Natural killer cell treated with Interleukin-12 subunit alpha and Interleukin-12 subunit beta and Interleukin-15 and Interleukin-18, amount 100 ng/mL, for 72 hours (primary cell): ENCODE results near the gene SLC66A2. TPM values are rescaled to one million over a fixed set of nuclear protein-coding genes. Genes with fewer than 3 reads are reported as not detected.
"Not testable (repeated sequence)": the region's sequence is repeated elsewhere in the genome, so short reads cannot be mapped to it uniquely, and the experiment has no call there.

Source experiments
- ATAC-seq, 2 donors: fragments of 150-1000 bp; cut with Tn5 transposase in 1 of 2; sonication (Bioruptor Pico), chemical (Tn5 transposase) in 1 of 2; 2 replicates each; pipeline ENCODE4 v1.10.0; 2021
- DNase-seq: peaks from one replicate; pipeline ENCODE4 v3.0.0; 2022; ENCODE audit warnings: low spot score
- H3K27ac Mint-ChIP-seq, 2 donors: 1 replicate in 1 of 2; 2 replicates in 1 of 2; pipeline ENCODE4 v1.8.0; 2022; ENCODE audit warnings: mixed read lengths in 2 of 2, mild to moderate bottlenecking in 1 of 2, moderate library complexity in 1 of 2
- H3K27me3 Mint-ChIP-seq, 2 donors: 1 replicate in 1 of 2; 2 replicates in 1 of 2; pipeline ENCODE4 v1.8.0; 2022; ENCODE audit warnings: mixed read lengths in 2 of 2
- H3K36me3 Mint-ChIP-seq: one replicate; pipeline ENCODE4 v1.8.0; 2022; ENCODE audit warnings: mixed read lengths
- H3K4me1 Mint-ChIP-seq, 2 donors: 1 replicate in 1 of 2; 2 replicates in 1 of 2; pipeline ENCODE4 v1.8.0; 2022; ENCODE audit warnings: low read depth in 2 of 2, mixed read lengths in 2 of 2, mild to moderate bottlenecking in 1 of 2
- H3K4me3 Mint-ChIP-seq: one replicate; pipeline ENCODE4 v1.8.0; 2022; ENCODE audit warnings: mixed read lengths
- H3K9me3 Mint-ChIP-seq: 2 replicates; pipeline ENCODE4 v1.8.0; 2022; ENCODE audit warnings: mixed read lengths
- total RNA-seq, 2 donors: library from RNA; stranded (reverse); gene quantifications; one replicate each; pipeline ENCODE4 v1.2.3, GENCODE V29; 2022

The SLC66A2 gene
- total RNA-seq, 2 donors from 2014 or later, result 23.8 to 28.1 TPM

- Mint-ChIP-seq H3K4me3 (no peak overlapping the region), H3K27me3 (no peaks in the 10 kb centered on the region), H3K36me3 (no peaks in the 10 kb centered on the region), H3K27ac (no peak overlapping the region), H3K4me1 (no peaks in the 10 kb centered on the region), H3K9me3 (no peaks in the 10 kb centered on the region)
- no peak for DNase-seq
- no peak for ATAC-seq
These were observed 81.0 kb downstream of the SLC66A2 start for GRCh38 chr18:79870301-79871025.

- no peak overlapping the region for H3K4me3 Mint-ChIP-seq
- no peaks in the 10 kb centered on the region for H3K36me3 Mint-ChIP-seq
- no peak overlapping the region for H3K27ac Mint-ChIP-seq
- DNase-seq (no peak), ATAC-seq (peak in 1 of 2 donors; percentile 8)
- H3K9me3 Mint-ChIP-seq, result no peaks in the 10 kb centered on the region
- H3K4me1 Mint-ChIP-seq, result no peaks in the 10 kb centered on the region
- H3K27me3 Mint-ChIP-seq, result no peaks in the 10 kb centered on the region
These were observed 81.7 kb downstream of the SLC66A2 start for GRCh38 chr18:79869591-79870300.

GRCh38 chr18:79868811-79869541, 82.5 kb downstream of the SLC66A2 start:
- DNase-seq, result no peak
- Mint-ChIP-seq H3K27ac (no peak overlapping the region), H3K27me3 (no peaks in the 10 kb centered on the region), H3K36me3 (no peaks in the 10 kb centered on the region), H3K4me1 (no peaks in the 10 kb centered on the region), H3K9me3 (no peaks in the 10 kb centered on the region), H3K4me3 (no peak overlapping the region)
- no peak for ATAC-seq

- no peak for ATAC-seq
- no peak overlapping the region for H3K4me3 Mint-ChIP-seq
- DNase-seq, result no peak
- no peaks in the 10 kb centered on the region for H3K36me3 Mint-ChIP-seq
- no peak overlapping the region for H3K27ac Mint-ChIP-seq
- H3K27me3 Mint-ChIP-seq, result no peaks in the 10 kb centered on the region
- H3K9me3 Mint-ChIP-seq, result no peaks in the 10 kb centered on the region
- H3K4me1 Mint-ChIP-seq, result no peaks in the 10 kb centered on the region
These were observed 83.2 kb downstream of the SLC66A2 start for GRCh38 chr18:79868168-79868784.

- no peaks in the 10 kb centered on the region for H3K9me3 Mint-ChIP-seq
- no peaks in the 10 kb centered on the region for H3K27me3 Mint-ChIP-seq
- no peak for DNase-seq
- no peaks in the 10 kb centered on the region for H3K4me1 Mint-ChIP-seq
- H3K4me3 Mint-ChIP-seq, result no peak overlapping the region
- no peak for ATAC-seq
- no peak overlapping the region for H3K27ac Mint-ChIP-seq
- H3K36me3 Mint-ChIP-seq, result no peaks in the 10 kb centered on the region
These were observed 83.8 kb downstream of the SLC66A2 start for GRCh38 chr18:79867666-79868065.

- no peak overlapping the region for H3K4me3 Mint-ChIP-seq
- H3K9me3 Mint-ChIP-seq, result no peaks in the 10 kb centered on the region
- no peak for DNase-seq
- no peak overlapping the region for H3K27ac Mint-ChIP-seq
- H3K4me1 Mint-ChIP-seq, result no peaks in the 10 kb centered on the region
- no peak for ATAC-seq
- H3K27me3 Mint-ChIP-seq, result peaks cover 0 to under 1% of the 10 kb centered on the region in 2 donors
- H3K36me3 Mint-ChIP-seq, result peaks cover 2% of the 10 kb centered on the region
These were observed 84.4 kb downstream of the SLC66A2 start for GRCh38 chr18:79866889-79867574.

- not testable (repeated sequence) for ATAC-seq, H3K27ac Mint-ChIP-seq, H3K9me3 Mint-ChIP-seq, H3K27me3 Mint-ChIP-seq, H3K4me1 Mint-ChIP-seq, DNase-seq, H3K4me3 Mint-ChIP-seq, H3K36me3 Mint-ChIP-seq
These were observed 85.5 kb downstream of the SLC66A2 start for GRCh38 chr18:79865951-79866350.

GRCh38 chr18:79864955-79865354, 86.5 kb downstream of the SLC66A2 start:
- H3K27me3 Mint-ChIP-seq, H3K4me1 Mint-ChIP-seq, H3K4me3 Mint-ChIP-seq, ATAC-seq, DNase-seq, H3K9me3 Mint-ChIP-seq, H3K27ac Mint-ChIP-seq, H3K36me3 Mint-ChIP-seq: not testable (repeated sequence)

GRCh38 chr18:79864006-79864725, 87.3 kb downstream of the SLC66A2 start:
- Mint-ChIP-seq H3K36me3 (peaks cover 9% of the 10 kb centered on the region), H3K9me3 (peaks cover 4% of the 10 kb centered on the region), H3K27ac (no peak overlapping the region), H3K4me3 (no peak overlapping the region), H3K4me1 (no peaks in the 10 kb centered on the region), H3K27me3 (peaks cover 0 to 9% of the 10 kb centered on the region in 2 donors)
- no peak for ATAC-seq
- DNase-seq, result no peak

- DNase-seq (no peak), ATAC-seq (no peak)
- Mint-ChIP-seq H3K4me3 (no peak overlapping the region), H3K4me1 (no peaks in the 10 kb centered on the region), H3K27me3 (peaks cover 0 to 14% of the 10 kb centered on the region in 2 donors), H3K9me3 (peaks cover 4% of the 10 kb centered on the region), H3K36me3 (peaks cover 9% of the 10 kb centered on the region), H3K27ac (no peak overlapping the region)
These were observed 88.1 kb downstream of the SLC66A2 start for GRCh38 chr18:79863161-79864005.

GRCh38 chr18:79862562-79862961, 88.9 kb downstream of the SLC66A2 start:
- Mint-ChIP-seq H3K4me3 (no peak overlapping the region), H3K4me1 (no peaks in the 10 kb centered on the region), H3K27ac (no peak overlapping the region), H3K9me3 (peaks cover 4% of the 10 kb centered on the region), H3K36me3 (peaks cover 9% of the 10 kb centered on the region), H3K27me3 (peaks cover 0 to 14% of the 10 kb centered on the region in 2 donors)
- DNase-seq (no peak), ATAC-seq (no peak)

- Mint-ChIP-seq H3K4me3 (no peak overlapping the region), H3K4me1 (peaks cover 0 to 4% of the 10 kb centered on the region in 2 donors), H3K27me3 (peaks cover 5 to 14% of the 10 kb centered on the region in 2 donors), H3K9me3 (peaks cover 4% of the 10 kb centered on the region), H3K27ac (no peak overlapping the region), H3K36me3 (peaks cover 9% of the 10 kb centered on the region)
- ATAC-seq (no peak), DNase-seq (no peak)
These were observed 89.8 kb downstream of the SLC66A2 start for GRCh38 chr18:79861687-79862086.
